Measurements from ENCODE around the gene SDF2L1.

Gene SDF2L1

DNA sequence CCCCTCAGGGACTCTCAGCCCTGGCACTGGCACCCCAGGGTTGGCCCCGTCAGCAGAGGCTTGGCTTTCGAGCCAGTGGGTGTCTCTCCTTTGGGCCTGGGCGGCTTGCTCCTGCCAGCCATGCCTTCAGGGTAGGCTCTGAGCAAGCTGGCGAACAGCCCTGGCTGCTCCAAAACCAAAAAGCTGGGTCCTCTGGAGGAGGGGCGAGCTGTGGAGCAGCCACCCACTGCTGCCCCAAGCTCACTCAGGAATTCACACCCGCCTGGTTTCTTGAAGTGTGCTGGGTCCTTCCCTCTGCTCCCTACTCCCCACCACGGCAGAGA, 18.5 kb upstream of the SDF2L1 start:
- TF ChIP-seq BACH2 (CRISPR knock-in tag; IDR thresholded peaks at IDR 0.05; ENCODE audit: borderline replicate concordance) (no peak), TOX (CRISPR knock-in tag; IDR thresholded peaks at IDR 0.05; ENCODE audit: borderline replicate concordance) (no peak)

DNA sequence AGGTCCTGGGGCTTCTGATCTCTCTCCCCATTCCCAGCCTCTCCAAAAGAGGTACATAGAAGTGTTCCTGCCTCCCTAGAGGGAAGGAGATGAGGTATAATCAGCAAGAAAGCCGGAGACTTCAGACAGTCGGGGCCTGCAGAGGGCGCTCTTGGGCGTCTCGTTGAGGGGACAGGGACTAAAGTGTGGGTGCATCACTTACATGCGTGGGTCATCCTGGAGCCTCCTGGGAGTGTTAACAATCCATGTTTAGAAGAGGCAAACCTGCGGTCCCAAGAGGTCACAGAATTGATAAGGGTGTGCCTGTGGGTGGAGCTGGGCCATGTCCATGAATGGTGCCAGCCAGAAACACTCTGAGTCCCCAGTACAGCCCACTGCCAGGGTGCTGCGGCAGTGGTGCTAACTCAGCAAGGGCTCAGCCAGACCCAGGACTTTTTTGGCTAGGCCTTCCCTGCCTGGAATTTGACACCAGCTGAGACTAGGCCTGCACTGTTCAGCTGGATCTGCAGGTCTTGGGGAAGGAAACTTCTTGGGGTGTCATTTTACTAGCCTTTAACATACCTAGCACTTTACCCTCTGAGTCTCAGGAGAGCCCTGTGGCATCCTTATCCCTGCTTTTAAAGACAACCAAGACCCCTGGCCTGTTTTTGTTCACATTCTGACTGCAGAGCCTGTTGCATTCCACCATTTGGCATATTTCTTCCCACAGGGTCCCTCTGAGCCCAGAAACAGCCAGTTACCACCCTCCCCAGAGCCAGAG, 17.8 kb upstream of the SDF2L1 start:
- peak; percentile 40 for ATAC-seq
- TF ChIP-seq, protein P1, sequence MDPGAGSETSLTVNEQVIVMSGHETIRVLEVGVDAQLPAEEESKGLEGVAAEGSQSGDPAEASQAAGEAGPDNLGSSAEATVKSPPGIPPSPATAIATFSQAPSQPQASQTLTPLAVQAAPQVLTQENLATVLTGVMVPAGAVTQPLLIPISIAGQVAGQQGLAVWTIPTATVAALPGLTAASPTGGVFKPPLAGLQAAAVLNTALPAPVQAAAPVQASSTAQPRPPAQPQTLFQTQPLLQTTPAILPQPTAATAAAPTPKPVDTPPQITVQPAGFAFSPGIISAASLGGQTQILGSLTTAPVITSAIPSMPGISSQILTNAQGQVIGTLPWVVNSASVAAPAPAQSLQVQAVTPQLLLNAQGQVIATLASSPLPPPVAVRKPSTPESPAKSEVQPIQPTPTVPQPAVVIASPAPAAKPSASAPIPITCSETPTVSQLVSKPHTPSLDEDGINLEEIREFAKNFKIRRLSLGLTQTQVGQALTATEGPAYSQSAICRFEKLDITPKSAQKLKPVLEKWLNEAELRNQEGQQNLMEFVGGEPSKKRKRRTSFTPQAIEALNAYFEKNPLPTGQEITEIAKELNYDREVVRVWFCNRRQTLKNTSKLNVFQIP (CRISPR knock-in tag; IDR thresholded peaks at IDR 0.05; ENCODE audit: borderline replicate concordance, low read depth) = no peak
- TF ChIP-seq ARNTL (CRISPR knock-in tag; IDR thresholded peaks at IDR 0.05; ENCODE audit: borderline replicate concordance, low read depth) = no peak
- TF ChIP-seq, protein P2, sequence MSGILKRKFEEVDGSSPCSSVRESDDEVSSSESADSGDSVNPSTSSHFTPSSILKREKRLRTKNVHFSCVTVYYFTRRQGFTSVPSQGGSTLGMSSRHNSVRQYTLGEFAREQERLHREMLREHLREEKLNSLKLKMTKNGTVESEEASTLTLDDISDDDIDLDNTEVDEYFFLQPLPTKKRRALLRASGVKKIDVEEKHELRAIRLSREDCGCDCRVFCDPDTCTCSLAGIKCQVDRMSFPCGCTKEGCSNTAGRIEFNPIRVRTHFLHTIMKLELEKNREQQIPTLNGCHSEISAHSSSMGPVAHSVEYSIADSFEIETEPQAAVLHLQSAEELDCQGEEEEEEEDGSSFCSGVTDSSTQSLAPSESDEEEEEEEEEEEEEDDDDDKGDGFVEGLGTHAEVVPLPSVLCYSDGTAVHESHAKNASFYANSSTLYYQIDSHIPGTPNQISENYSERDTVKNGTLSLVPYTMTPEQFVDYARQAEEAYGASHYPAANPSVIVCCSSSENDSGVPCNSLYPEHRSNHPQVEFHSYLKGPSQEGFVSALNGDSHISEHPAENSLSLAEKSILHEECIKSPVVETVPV (CRISPR knock-in tag; IDR thresholded peaks at IDR 0.05) = no peak
- TF ChIP-seq, protein P3, sequence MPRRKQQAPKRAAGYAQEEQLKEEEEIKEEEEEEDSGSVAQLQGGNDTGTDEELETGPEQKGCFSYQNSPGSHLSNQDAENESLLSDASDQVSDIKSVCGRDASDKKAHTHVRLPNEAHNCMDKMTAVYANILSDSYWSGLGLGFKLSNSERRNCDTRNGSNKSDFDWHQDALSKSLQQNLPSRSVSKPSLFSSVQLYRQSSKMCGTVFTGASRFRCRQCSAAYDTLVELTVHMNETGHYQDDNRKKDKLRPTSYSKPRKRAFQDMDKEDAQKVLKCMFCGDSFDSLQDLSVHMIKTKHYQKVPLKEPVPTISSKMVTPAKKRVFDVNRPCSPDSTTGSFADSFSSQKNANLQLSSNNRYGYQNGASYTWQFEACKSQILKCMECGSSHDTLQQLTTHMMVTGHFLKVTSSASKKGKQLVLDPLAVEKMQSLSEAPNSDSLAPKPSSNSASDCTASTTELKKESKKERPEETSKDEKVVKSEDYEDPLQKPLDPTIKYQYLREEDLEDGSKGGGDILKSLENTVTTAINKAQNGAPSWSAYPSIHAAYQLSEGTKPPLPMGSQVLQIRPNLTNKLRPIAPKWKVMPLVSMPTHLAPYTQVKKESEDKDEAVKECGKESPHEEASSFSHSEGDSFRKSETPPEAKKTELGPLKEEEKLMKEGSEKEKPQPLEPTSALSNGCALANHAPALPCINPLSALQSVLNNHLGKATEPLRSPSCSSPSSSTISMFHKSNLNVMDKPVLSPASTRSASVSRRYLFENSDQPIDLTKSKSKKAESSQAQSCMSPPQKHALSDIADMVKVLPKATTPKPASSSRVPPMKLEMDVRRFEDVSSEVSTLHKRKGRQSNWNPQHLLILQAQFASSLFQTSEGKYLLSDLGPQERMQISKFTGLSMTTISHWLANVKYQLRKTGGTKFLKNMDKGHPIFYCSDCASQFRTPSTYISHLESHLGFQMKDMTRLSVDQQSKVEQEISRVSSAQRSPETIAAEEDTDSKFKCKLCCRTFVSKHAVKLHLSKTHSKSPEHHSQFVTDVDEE (CRISPR knock-in tag; IDR thresholded peaks at IDR 0.05) = no peak

More for the DNA sequence above, 18.5 kb upstream of the SDF2L1 start:
- no peak for ATAC-seq

DNA sequence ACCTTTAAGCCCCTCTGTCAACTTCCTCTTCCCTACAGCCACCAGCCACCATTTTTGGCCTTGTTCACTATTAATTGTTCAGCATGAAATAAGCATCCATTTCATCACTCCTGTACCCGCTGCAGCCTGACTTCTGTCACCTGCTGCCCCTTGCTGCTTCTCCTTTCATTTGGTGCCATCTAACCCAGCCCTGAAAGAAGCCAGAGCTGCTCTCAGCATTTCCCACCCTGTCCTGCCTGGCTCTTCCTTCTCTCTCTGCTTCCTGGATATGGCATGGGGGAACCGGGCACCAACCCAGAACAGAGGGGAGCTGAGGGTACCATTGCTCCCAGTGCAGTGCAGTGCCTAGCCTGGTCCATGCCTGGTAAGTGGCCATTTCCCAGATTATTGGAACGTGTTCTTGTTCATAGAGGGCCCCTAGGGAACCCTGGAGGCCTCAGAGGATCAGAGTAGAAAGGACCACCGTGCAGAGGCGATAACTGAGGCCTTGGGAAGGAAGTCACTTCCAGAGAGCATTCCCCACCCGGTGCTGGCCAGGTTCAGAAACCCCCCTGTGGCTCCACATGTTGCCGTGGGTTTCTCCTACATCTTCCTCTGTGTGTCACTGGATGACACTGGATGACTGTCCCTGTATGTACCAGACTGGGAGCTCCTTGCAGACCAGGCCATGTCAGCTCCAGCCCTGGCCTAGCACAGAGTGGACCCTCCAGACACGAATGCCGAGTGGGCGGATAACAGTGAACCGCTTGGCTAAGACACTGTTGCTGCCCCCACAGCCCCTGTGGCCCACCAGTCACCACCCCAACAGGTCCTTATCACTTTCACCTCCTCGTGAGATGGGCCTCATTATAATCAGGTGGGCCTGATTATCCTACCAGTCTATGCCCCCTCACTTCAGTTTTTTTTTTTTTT, 17.0 kb upstream of the SDF2L1 start:
- TF ChIP-seq PPARA (CRISPR knock-in tag; IDR thresholded peaks at IDR 0.05; ENCODE audit: borderline replicate concordance) (no peak), OSR1 (CRISPR knock-in tag; IDR thresholded peaks at IDR 0.05) (no peak), BACH2 (CRISPR knock-in tag; IDR thresholded peaks at IDR 0.05; ENCODE audit: borderline replicate concordance) (no peak)
- TF ChIP-seq, protein P4, sequence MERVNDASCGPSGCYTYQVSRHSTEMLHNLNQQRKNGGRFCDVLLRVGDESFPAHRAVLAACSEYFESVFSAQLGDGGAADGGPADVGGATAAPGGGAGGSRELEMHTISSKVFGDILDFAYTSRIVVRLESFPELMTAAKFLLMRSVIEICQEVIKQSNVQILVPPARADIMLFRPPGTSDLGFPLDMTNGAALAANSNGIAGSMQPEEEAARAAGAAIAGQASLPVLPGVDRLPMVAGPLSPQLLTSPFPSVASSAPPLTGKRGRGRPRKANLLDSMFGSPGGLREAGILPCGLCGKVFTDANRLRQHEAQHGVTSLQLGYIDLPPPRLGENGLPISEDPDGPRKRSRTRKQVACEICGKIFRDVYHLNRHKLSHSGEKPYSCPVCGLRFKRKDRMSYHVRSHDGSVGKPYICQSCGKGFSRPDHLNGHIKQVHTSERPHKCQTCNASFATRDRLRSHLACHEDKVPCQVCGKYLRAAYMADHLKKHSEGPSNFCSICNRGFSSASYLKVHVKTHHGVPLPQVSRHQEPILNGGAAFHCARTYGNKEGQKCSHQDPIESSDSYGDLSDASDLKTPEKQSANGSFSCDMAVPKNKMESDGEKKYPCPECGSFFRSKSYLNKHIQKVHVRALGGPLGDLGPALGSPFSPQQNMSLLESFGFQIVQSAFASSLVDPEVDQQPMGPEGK (CRISPR knock-in tag; IDR thresholded peaks at IDR 0.05; ENCODE audit: borderline replicate concordance) = no peak
- no peak for ATAC-seq

DNA sequence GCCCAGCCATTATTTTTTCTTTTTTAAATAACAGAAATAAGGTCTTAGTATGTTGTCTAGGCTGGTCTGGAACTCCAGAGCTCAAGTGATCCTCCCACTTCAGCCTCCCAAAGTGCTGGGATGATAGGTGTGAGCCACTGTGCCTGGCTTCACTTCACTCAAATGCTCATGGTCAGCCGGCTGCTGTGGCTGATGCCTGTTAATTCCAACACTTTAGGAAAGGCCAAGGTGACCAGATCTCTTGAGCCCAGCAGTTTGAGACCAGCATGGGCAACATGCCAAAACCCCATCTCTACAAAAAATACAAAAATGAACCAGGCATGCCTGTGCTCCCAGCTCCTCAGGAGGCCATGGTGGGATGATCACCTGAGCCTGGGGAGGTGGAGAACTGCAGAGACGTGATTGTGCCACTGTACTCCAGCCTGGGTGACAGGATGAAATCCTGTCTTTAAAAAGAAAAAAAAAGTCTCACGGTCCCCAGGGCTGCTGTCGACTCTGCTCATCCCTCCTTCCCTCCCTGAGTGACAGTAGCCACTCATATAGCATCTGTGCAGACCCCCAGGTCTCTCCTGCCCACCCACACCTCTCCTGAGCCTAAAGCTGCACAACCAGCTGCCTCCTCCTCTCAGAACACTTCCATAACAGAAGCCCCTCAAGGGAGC, 15.9 kb upstream of the SDF2L1 start:
- TF ChIP-seq OSR1 (CRISPR knock-in tag; IDR thresholded peaks at IDR 0.05) (no peak), ZNF565 (CRISPR knock-in tag; conservative IDR thresholded peaks at IDR 0.05; ENCODE audit: low read depth) (no peak), BACH2 (CRISPR knock-in tag; IDR thresholded peaks at IDR 0.05; ENCODE audit: borderline replicate concordance) (no peak), TCF4 (CRISPR knock-in tag; IDR thresholded peaks at IDR 0.05; ENCODE audit: borderline replicate concordance) (no peak), ZFP30 (CRISPR knock-in tag; IDR thresholded peaks at IDR 0.05) (no peak), RARB (CRISPR knock-in tag; IDR thresholded peaks at IDR 0.05) (no peak)
- TF ChIP-seq, protein P4 (CRISPR knock-in tag; IDR thresholded peaks at IDR 0.05; ENCODE audit: borderline replicate concordance) = no peak
- TF ChIP-seq, protein P1 (CRISPR knock-in tag; IDR thresholded peaks at IDR 0.05; ENCODE audit: borderline replicate concordance, low read depth) = no peak
- TF ChIP-seq, protein P3 (CRISPR knock-in tag; IDR thresholded peaks at IDR 0.05) = no peak
- no peak for ATAC-seq
